ENCODE results near the gene ATG3. TPM values are rescaled to one million over a fixed set of nuclear protein-coding genes. Genes with fewer than 3 reads are reported as not detected.

The ATG3 gene
- total RNA-seq, 1 donor from 2014 or later: 48.6 TPM

GRCh38 chr3:112492124-112492523 lies 69.6 kb downstream of the ATG3 start:
- Histone ChIP-seq H3K9me3 (no peaks in the 10 kb centered on the region), H3K27me3 (no peaks in the 10 kb centered on the region), H3K36me3 (no peaks in the 10 kb centered on the region), H3K4me3 (no peak overlapping the region), H3K4me1 (no peaks in the 10 kb centered on the region), H3K27ac (no peak overlapping the region)
- ATAC-seq: no peak
- DNase-seq: no peak
- intact Hi-C loops (cut with DNase I): no loop called here
- TF ChIP-seq, protein P1, sequence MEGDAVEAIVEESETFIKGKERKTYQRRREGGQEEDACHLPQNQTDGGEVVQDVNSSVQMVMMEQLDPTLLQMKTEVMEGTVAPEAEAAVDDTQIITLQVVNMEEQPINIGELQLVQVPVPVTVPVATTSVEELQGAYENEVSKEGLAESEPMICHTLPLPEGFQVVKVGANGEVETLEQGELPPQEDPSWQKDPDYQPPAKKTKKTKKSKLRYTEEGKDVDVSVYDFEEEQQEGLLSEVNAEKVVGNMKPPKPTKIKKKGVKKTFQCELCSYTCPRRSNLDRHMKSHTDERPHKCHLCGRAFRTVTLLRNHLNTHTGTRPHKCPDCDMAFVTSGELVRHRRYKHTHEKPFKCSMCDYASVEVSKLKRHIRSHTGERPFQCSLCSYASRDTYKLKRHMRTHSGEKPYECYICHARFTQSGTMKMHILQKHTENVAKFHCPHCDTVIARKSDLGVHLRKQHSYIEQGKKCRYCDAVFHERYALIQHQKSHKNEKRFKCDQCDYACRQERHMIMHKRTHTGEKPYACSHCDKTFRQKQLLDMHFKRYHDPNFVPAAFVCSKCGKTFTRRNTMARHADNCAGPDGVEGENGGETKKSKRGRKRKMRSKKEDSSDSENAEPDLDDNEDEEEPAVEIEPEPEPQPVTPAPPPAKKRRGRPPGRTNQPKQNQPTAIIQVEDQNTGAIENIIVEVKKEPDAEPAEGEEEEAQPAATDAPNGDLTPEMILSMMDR (IDR thresholded peaks at IDR 0.05): no peak

GRCh38 chr3:112491373-112491772 lies 70.4 kb downstream of the ATG3 start:
- ATAC-seq (no peak), DNase-seq (no peak)
- TF ChIP-seq, protein P1 (IDR thresholded peaks at IDR 0.05): no peak
- H3K4me3 ChIP-seq: no peak overlapping the region
- no peaks in the 10 kb centered on the region for H3K4me1 ChIP-seq
- no peak overlapping the region for H3K27ac ChIP-seq
- no peaks in the 10 kb centered on the region for H3K36me3 ChIP-seq
- H3K27me3 ChIP-seq: no peaks in the 10 kb centered on the region
- intact Hi-C loops (cut with DNase I): no loop called here
- no peaks in the 10 kb centered on the region for H3K9me3 ChIP-seq

GRCh38 chr3:112489674-112490479 lies 71.9 kb downstream of the ATG3 start:
- Histone ChIP-seq H3K4me3 (no peak overlapping the region), H3K9me3 (no peaks in the 10 kb centered on the region), H3K27me3 (no peaks in the 10 kb centered on the region), H3K27ac (no peak overlapping the region), H3K4me1 (no peaks in the 10 kb centered on the region), H3K36me3 (no peaks in the 10 kb centered on the region)
- TF ChIP-seq, protein P1 (IDR thresholded peaks at IDR 0.05): no peak
- DNase-seq (no peak), ATAC-seq (no peak)
- intact Hi-C loops (cut with DNase I): no loop called here

- Histone ChIP-seq H3K9me3 (no peaks in the 10 kb centered on the region), H3K4me1 (no peaks in the 10 kb centered on the region), H3K36me3 (no peaks in the 10 kb centered on the region), H3K27ac (no peak overlapping the region), H3K27me3 (no peaks in the 10 kb centered on the region), H3K4me3 (no peak overlapping the region)
- intact Hi-C loops (cut with DNase I): no loop called here
- no peak for DNase-seq
- ATAC-seq: no peak
- TF ChIP-seq, protein P1 (IDR thresholded peaks at IDR 0.05): no peak
Observed at GRCh38 chr3:112486811-112487505, 74.8 kb downstream of the ATG3 start.

DNA sequence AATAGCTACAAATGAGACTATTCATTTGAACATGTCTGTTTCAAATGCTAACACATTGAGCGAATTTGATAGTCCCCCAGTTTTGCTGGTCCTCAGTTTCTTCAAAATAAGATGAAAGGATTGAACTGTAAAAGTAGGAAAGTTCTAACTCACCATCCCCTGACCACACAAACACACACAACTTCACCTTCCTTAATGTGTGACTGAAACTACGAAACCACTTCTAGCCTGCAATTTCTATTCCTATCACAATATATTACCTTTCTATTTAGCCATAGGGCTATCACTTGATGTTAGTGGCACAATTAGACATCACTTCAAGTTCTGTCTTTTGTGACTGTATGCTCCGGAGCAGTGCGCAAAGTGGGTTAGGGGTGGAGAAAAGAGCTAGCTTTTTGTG lies 77.4 kb downstream of the ATG3 start:
- DNase-seq (no peak), ATAC-seq (no peak)
- Histone ChIP-seq H3K27ac (no peak overlapping the region), H3K4me3 (no peak overlapping the region), H3K36me3 (no peaks in the 10 kb centered on the region), H3K9me3 (no peaks in the 10 kb centered on the region), H3K4me1 (no peaks in the 10 kb centered on the region), H3K27me3 (no peaks in the 10 kb centered on the region)
- intact Hi-C loops (cut with DNase I): no loop called here
- TF ChIP-seq, protein P1 (IDR thresholded peaks at IDR 0.05): no peak
